OCI-LY3 (cell line): ENCODE data around the gene B3GAT3.
"Not testable (repeated sequence)": the region's sequence is repeated elsewhere in the genome, so short reads cannot be mapped to it uniquely, and the experiment has no call there.

Experiments used
- H2AFZ ChIP-seq: fragments of 200-600, 300-600 bp; shearing (Covaris generic); 2 replicates; pipeline ENCODE4 v1.6.0; 2014; ENCODE audit warnings: antibody characterized with exemption, low read depth, low read length
- H3K27ac ChIP-seq: fragments of 200-600, 300-600 bp; sonication (generic); 2 replicates; pipeline ENCODE4 v1.5.1; 2014; ENCODE audit warnings: mild to moderate bottlenecking, low read length, moderate library complexity, mixed read lengths
- H3K27me3 ChIP-seq: fragments of 200-600, 300-600 bp; sonication (generic); 2 replicates; pipeline ENCODE4 v1.6.1; 2014; ENCODE audit warnings: low read depth, low read length, mixed read lengths
- H3K36me3 ChIP-seq: fragments of 200-600, 300-600 bp; sonication (generic); replicated peaks from 2 replicates; pipeline ENCODE3; 2014; ENCODE audit warnings: low read depth, low read length, mixed read lengths
- H3K4me1 ChIP-seq: fragments of 300-600, 200-600 bp; sonication (generic); 2 replicates; pipeline ENCODE4 v1.6.1; 2014; ENCODE audit warnings: low read length, mixed read lengths
- H3K4me2 ChIP-seq: fragments of 200-600, 300-600 bp; sonication (generic); 2 replicates; pipeline ENCODE4 v1.6.1; 2014; ENCODE audit warnings: low read length, mixed read lengths
- H3K4me3 ChIP-seq: fragments of 300-600, 200-600 bp; sonication (generic); 2 replicates; pipeline ENCODE4 v1.5.1; 2014; ENCODE audit warnings: antibody characterized with exemption, mild to moderate bottlenecking, low read length, moderate library complexity
- H3K79me2 ChIP-seq: fragments of 300-600, 200-600 bp; shearing (Covaris generic); 2 replicates; pipeline ENCODE4 v1.6.1; 2014; ENCODE audit warnings: mild to moderate bottlenecking, low read length, mixed read lengths
- H3K9ac ChIP-seq: fragments of 300-600, 200-600 bp; shearing (Covaris generic); 2 replicates; pipeline ENCODE4 v1.6.0; 2014; ENCODE audit warnings: mild to moderate bottlenecking, low read length, moderate library complexity
- H3K9me3 ChIP-seq: fragments of 200-600, 300-600 bp; shearing (Covaris generic); 2 replicates; pipeline ENCODE4 v1.6.1; 2014; ENCODE audit warnings: low read length, mixed read lengths; ENCODE audit not compliant: insufficient read depth
- H4K20me1 ChIP-seq: fragments of 200-600, 300-600 bp; sonication (generic); 2 replicates; pipeline ENCODE4 v1.6.1; 2016; ENCODE audit warnings: low read length, mixed read lengths; ENCODE audit not compliant: insufficient read depth
- EZH2phosphoT487 ChIP-seq: fragments of 200-600 bp; shearing (Covaris generic); IDR thresholded peaks from 2 replicates; pipeline ENCODE4 v1.6.1; 2018; ENCODE audit warnings: antibody characterized with exemption, mixed run types, low read depth
- TF ChIP-seq, protein P1 (sequence below): fragments of 200-600, 300-600 bp; sonication (generic); IDR thresholded peaks from 2 replicates; pipeline ENCODE4 v1.5.1; 2014; ENCODE audit warnings: antibody characterized with exemption, low read length, low read depth

B3GAT3 gene

DNA sequence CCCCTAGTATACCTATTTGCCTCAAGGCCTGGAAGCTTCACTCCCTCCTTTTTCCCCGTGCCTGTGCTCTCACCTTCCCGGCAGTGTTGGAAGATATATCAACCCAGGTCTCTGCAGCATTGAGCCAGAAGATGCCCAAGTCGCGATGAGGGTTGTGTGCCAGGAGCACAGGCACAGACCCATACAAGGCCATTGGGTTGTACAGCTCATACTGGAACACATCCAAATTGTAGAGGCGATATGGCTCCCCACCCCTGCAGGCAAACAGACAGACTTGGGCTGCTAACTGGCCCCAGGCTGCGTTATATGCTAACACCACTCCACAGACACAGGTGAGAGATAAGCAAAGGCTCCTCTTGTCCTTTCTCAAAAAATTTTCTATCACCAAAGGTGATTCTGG, 10.7 kb upstream of the B3GAT3 start:
- Histone ChIP-seq H3K27ac (no peak overlapping the region), H3K27me3 (no peaks in the 10 kb centered on the region), H3K9me3 (no peaks in the 10 kb centered on the region), H3K4me3 (no peak overlapping the region), H3K4me1 (no peaks in the 10 kb centered on the region), H3K36me3 (peaks cover 66% of the 10 kb centered on the region), H2AFZ (no peak overlapping the region), H3K4me2 (no peak overlapping the region), H3K9ac (no peak overlapping the region), H3K79me2 (no peaks in the 10 kb centered on the region), H4K20me1 (no peaks in the 10 kb centered on the region)
- TF ChIP-seq, protein P1, sequence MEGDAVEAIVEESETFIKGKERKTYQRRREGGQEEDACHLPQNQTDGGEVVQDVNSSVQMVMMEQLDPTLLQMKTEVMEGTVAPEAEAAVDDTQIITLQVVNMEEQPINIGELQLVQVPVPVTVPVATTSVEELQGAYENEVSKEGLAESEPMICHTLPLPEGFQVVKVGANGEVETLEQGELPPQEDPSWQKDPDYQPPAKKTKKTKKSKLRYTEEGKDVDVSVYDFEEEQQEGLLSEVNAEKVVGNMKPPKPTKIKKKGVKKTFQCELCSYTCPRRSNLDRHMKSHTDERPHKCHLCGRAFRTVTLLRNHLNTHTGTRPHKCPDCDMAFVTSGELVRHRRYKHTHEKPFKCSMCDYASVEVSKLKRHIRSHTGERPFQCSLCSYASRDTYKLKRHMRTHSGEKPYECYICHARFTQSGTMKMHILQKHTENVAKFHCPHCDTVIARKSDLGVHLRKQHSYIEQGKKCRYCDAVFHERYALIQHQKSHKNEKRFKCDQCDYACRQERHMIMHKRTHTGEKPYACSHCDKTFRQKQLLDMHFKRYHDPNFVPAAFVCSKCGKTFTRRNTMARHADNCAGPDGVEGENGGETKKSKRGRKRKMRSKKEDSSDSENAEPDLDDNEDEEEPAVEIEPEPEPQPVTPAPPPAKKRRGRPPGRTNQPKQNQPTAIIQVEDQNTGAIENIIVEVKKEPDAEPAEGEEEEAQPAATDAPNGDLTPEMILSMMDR, result no peak
- TF ChIP-seq EZH2phosphoT487, result no peak

DNA sequence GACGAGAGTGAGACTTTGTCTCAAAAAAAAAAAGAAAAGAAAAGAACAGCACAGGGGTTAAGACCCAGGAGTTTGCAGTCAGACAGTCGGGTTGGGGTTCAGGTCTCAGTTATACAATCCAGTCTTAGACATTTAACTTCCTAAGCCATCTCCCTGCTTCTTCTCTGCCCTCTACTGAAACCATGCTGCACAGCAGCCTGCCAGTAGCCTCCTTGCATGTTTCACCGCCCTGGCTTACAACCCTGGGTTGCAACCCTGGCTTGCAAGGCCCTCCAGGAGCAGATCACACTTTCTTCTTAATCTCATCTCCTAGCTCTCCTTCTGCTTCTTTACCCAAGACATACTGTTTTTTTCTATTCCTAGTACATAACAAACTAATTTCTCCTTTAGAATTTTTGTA, 5.9 kb upstream of the B3GAT3 start:
- Histone ChIP-seq H3K27me3 (no peaks in the 10 kb centered on the region), H3K36me3 (peaks cover 56% of the 10 kb centered on the region), H3K27ac (no peak overlapping the region), H4K20me1 (no peaks in the 10 kb centered on the region), H3K9me3 (no peaks in the 10 kb centered on the region), H2AFZ (no peak overlapping the region), H3K79me2 (no peaks in the 10 kb centered on the region), H3K4me3 (no peak overlapping the region), H3K4me2 (no peak overlapping the region), H3K9ac (no peak overlapping the region), H3K4me1 (no peaks in the 10 kb centered on the region)
- TF ChIP-seq, protein P1, result no peak
- no peak for TF ChIP-seq EZH2phosphoT487

DNA sequence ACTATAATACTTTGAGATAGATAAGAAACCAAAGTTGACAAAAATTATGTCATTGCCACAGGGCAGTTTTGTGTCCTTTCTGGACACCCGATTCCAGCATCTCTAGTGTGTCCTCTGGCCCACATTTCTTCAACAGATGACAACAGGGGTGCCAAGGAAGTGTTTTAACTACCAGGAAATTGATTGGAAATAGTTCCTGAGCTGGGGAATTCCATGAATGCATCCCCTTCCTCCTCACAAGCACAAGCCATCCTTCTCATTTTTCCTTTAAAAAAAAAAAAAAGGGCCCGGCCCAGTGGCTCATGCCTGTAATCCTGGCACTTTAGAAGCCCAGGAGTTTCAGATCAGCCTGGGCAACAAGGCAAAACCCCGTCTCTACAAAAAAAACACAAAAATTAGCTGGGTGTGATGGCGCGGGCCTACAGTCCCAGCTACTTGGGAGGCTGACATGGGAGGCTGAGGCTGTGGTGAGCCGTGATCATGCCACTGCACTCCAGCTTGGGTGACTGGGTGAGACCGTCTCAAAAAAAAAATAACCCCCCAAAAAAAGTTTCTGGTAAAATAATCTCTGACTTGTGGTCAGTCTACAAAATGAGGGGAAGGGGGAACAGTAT, 797 bp upstream of the B3GAT3 start:
- peaks cover 35% of the 10 kb centered on the region for H3K36me3 ChIP-seq
- no peaks in the 10 kb centered on the region for H3K27me3 ChIP-seq
- H3K4me2 ChIP-seq, result peak overlapping the region; percentile 100
- peaks cover 19% of the 10 kb centered on the region for H3K79me2 ChIP-seq
- H4K20me1 ChIP-seq, result no peaks in the 10 kb centered on the region
- peaks cover 14% of the 10 kb centered on the region for H3K4me1 ChIP-seq
- H2AFZ ChIP-seq, result peak overlapping the region; percentile 19; the same call in 1 of the 2 replicates
- no peaks in the 10 kb centered on the region for H3K9me3 ChIP-seq
- H3K9ac ChIP-seq, result peak overlapping the region; percentile 40; the same call in 1 of the 2 replicates
- H3K4me3 ChIP-seq, result peak overlapping the region; percentile 83
- TF ChIP-seq, protein P1, result no peak
- TF ChIP-seq EZH2phosphoT487, result no peak
- peak overlapping the region; percentile 77 for H3K27ac ChIP-seq

DNA sequence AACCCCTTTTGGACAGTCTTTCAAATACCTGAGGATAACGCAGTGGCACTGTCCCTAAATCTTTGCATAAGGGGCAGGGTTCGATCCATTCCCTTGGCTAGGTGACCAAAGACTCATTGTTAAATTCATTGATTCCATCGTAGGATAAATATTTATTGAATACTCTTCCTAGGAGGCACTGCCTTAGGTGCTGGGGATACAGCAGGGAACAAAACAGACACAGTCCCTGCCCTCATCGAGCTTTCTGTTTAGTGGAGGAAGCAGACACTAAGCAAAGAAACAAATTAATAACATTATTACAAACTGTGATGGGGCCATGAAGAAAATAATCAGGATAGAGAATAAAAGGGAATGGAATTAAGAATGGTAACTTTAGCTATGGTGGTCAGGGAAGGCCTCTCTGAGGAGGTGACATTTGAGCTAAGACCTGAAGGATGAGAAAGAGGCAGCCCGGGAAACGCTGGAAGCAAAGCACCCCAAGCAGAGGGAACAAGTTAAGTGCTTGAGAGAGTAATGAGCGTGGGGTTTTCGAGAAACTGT, 689 bp downstream of the B3GAT3 start:
- H3K79me2 ChIP-seq, result peaks cover 19% of the 10 kb centered on the region
- peak overlapping the region; percentile 100 for H3K4me2 ChIP-seq
- TF ChIP-seq EZH2phosphoT487, result no peak
- TF ChIP-seq, protein P1, result no peak
- peaks cover 24% of the 10 kb centered on the region for H3K36me3 ChIP-seq
- H2AFZ ChIP-seq, result peak overlapping the region; percentile 6; the same call in 1 of the 2 replicates
- peaks cover 14% of the 10 kb centered on the region for H3K4me1 ChIP-seq
- peak overlapping the region; percentile 77 for H3K27ac ChIP-seq
- H3K4me3 ChIP-seq, result peak overlapping the region; percentile 83
- no peaks in the 10 kb centered on the region for H3K9me3 ChIP-seq
- H3K27me3 ChIP-seq, result no peaks in the 10 kb centered on the region
- no peaks in the 10 kb centered on the region for H4K20me1 ChIP-seq
- peak overlapping the region; percentile 87 for H3K9ac ChIP-seq

DNA sequence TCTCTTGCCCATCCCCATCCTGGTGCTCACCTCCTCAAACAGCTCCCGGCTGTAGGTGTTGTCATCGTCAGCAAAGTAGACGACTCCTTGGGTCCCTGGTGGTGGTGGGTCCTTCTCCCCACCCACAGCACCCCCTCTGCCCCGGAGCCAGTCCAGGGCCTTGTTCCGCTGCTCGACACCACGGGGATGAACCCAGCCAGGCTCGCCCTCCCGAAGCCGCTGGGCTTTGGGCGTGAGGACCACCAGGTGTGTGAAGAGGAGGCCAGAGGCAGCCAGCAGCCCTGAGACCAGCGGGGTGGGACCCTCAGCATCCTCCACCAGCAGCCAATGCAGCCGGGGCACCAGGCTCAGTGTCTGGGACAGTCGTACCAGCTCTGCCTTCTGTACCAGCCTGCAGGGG, 4.8 kb downstream of the B3GAT3 start:
- H3K9ac ChIP-seq, H4K20me1 ChIP-seq, H3K27me3 ChIP-seq, H3K27ac ChIP-seq, H3K4me1 ChIP-seq, H3K4me3 ChIP-seq, H3K4me2 ChIP-seq, H3K9me3 ChIP-seq, H2AFZ ChIP-seq: not testable (repeated sequence)
- peaks cover 19% of the 10 kb centered on the region for H3K36me3 ChIP-seq
- peaks cover 19% of the 10 kb centered on the region for H3K79me2 ChIP-seq
